GM18868 (cell line): ENCODE data around the gene VEGFA.
"Not testable (repeated sequence)": the region's sequence is repeated elsewhere in the genome, so short reads cannot be mapped to it uniquely, and the experiment has no call there.

Experiments
- ATAC-seq: cut with Tn5 transposase; IDR thresholded peaks from one replicate; pipeline ENCODE4 v1.9.1; 2021; ENCODE audit warnings: mild to moderate bottlenecking, moderate library complexity; ENCODE audit not compliant: unreplicated experiment

VEGFA gene

DNA sequence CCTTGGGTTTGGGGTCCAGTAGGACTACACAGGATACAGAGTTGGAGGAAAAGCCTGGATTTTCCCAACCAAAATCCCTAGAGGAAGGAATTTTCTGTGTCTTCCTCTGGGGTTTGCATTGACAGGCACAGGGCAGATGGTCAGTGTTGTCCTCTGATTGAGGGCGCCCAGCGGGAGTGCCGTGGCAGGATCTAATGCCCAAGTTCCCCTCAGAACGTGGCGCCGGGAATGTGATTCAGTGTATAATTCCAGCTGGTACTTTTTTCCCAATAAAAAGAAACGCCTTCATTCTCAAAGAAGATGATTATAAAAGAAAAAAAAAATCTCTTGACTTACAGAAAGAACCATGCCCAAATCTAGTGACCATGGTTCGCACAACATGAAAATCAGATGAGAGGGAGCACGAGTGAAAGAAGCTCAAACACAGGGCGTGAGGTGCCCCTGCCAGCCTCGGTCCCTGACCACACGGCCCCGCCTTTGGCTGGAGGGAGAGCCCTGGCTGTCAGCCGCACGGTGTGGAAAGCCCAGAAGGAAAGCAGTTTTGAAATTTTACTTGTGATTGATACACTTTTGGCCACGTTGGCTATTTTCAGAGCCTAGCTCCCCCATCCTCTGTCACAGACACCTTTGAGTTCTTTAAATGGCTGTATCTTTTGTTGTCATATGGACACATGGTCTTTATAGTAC, 31.6 kb downstream of the VEGFA start:
- no peak for ATAC-seq

DNA sequence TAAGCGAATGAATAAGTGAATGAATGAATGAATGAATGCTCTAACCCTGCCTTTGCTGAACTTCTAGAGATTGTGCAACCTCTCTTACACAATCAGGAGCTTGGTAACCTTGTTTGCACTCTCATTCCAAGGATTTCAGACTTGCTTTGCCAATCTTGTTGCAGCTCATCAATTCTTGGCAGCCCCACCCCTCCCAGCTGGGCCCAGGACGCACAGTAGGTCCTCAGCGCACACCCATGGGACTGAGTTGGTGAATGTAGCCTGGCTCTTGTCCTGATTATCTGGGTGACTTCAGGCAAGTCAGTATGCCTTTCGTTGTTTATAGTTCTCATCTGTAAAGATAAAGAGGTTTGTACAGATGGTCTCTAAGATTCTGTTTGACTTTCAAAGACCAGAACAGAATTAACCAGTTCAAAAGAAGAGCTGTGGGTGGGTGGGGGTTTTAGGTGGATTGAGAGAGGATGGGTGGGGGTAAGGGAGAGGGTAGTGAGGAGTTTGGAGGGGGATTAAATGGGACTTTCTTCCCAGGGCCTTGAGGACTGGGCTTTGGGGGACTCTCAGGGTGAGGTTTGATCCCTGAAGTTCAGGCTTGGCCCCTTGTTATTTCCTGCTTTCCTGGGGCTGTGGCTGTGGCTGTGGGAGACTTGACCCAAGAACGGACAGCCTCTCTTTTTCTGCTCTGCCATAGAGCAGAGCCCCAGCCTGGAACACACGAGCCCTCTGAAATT, 33.2 kb downstream of the VEGFA start:
- no peak for ATAC-seq

DNA sequence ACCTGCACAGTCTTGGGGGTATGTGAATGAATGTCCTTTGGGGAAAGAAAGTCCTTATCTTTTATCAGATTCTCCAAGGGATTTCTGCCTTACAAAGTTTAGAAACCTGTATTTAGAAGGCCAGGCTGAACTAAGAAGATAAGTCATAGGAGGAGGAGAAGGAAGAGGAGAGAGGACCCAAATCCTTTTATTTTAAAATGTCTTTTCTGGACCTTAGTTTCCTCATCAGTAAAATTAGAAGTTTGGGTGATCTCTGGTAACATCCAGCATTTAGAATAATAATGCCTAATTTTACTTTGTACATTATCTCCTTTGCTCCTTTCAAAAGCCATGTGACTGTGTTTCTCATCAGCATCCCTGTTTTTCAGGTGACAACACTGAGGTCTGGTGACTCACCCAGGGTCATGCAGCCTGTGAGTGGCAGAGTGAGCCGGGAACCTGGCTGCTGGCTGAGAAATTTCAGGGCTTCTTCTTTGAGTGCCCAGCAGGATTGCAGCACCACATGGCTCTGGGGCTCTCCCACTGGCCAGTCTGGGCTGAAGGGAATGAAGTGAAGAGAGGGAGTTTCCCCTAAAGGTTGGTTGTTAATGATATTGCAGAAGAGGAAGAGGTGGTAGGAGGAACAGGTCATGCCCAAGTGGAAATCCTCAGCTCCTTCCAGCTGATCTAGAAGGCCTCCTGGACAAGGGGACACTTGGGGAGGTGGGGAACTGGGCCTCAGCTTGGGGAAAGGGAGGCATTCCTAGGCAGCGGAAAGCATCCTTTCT, 34.0 kb downstream of the VEGFA start:
- no peak for ATAC-seq

DNA sequence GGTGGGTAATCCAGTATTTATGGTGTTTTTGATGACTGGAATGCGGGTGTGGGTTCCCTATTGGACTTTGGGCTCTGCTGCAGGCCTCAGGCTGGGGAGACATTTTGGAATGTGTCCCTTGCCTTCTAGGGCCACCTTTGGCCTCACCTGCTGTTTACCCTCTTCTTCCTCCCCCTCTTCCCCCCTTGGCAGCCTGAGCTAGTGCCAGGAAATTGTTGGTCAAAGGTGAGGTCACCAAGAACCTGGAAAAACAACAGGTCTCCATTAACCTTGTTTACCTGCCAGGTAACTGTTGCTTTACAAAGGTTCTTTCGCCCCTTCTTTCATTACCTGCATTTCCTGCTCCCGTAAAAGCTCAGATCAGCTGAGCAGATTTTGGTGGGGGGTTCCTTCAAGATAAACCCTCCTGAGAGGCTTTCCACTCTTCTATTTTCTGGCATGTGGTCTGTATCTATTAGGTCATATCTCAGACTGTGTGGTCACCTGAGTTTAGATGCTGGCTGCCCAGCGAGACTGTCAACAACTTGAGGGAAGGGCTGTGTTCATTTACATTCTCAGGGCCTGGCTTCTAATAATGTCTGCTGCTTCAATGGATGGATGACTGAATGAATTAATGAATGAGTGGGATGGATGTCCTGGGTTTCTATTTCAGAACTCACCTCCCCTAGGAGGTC, 34.7 kb downstream of the VEGFA start:
- no peak for ATAC-seq

DNA sequence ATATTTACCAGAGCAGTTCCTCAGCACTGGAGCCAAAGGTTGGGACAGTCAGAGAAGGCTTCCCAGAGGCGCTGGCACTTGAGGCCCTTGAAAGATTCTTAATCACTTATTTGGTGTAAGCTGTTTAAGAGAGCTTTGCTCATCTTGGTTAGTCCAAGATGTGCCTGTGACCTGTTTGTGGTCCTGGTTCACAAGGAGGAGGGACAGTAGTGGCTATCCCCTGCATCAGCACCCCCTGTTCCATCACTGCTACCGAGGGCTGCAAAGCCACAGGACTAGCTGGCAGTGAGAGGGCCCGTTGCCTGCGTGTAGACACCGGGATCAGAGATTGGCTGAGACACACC, 35.7 kb downstream of the VEGFA start:
- no peak for ATAC-seq

DNA sequence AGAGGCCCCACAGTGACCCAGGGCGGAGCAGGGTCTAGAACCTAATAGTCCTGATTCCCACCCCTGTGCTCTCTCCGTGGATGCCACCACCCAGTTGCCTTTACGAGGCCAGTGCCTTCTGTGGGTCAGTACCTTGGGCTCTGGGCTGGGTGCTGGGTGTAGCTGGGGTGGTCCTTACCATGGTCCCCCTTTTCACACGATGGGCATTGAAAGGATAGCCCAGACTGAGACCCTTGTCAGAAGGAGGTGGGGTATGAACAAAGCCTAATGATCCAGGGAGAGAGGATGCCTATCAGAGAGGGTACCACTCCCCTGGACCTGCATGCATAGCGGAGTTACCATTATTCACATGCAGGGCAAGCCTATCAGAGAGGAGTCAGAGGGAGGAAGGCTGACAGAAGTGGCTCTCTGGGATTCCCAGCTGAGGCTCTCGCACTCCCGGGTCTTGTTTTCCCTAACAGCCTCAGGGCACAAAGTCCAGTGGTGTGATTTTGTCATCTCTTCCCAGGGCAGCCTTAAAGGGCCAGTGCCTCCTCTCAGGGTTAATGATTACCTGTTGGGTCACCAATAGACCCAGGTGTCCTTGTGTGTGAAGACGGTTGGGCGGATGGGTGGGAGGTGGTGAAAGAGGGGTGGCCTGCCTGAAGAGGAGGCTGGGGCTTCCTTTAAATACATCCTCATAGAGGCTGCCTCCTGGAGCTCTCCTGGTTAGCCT, 36.2 kb downstream of the VEGFA start:
- ATAC-seq: no peak

DNA sequence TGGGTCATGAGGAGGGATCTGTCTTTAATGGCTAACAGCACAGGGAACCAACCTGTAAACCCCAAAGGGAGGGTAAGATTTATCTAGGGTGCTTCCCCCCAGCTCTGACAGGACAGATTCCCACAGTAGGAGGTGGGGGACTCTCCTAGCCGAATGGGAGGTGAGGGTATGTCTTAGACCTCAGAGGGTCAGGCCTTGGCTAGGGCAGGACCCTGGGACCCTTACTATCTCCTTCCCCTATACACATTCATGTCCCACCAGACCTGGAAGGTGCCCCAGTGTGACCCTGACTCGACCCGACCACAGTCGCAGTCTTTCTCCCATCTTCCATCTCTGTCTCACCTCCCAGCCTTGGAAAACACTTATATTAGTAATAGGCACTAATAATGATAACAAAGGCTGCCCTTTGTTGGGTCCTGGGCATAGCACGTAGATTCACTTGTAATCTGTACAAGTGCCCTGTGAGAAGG, 36.8 kb downstream of the VEGFA start:
- no peak for ATAC-seq

DNA sequence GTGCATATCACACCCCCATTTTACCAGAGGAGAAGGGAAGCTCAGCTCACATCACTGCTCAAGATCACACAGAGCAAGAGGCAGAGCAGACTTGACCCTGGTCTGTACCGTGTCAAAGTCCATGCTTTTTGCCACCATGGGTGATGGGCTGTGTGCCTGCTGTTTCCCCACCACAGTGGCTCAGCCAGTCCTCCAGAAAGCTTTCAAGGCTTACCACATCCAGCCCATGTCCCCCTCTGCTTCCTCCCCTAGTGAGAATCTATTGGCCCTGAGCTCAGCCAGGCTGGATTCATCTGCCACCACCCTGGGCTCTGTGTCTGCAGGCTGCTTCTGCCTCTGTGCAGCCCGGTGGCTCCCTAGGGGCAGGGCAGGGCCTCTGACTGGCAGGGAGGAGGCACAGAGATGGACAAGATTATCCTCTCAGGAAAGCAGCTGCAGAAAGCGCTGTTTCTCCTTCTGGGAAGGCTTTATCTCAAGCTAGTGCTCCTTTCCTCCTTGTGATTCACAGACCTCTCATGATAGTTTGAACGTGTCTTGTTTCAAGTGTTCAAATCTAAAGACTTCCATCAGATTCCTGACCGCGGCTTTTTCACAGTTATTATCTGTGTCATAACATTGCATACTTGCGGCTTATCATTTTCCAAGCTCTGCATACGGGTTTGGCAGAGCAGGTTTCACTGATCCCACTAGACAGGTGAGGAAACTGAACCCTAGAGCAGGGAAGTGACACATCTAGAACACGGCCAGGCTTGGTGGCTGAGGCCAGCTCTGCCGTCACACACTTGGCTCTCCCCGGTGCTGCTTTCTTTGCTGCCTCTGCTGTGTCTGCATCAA, 37.4 kb downstream of the VEGFA start:
- no peak for ATAC-seq

DNA sequence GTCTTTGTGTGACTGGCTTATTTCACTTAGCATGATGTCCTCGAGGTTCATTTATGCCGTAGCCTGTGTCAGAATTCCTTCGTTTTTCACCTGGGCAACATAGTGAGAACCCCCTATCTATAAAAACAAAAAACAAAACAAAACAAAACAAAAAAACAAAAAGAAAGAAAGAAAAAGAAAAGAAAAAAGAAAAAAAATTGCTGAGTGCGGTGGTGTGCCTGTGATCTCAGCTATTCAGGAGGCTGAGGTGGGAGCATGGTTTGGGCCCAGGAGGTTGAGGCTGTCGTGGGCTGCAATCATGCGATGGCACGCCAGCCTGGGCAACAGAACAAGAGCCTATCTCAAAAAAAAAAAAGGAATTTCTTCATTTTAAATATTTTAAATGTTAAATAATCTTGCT, 38.4 kb downstream of the VEGFA start:
- ATAC-seq: no peak

DNA sequence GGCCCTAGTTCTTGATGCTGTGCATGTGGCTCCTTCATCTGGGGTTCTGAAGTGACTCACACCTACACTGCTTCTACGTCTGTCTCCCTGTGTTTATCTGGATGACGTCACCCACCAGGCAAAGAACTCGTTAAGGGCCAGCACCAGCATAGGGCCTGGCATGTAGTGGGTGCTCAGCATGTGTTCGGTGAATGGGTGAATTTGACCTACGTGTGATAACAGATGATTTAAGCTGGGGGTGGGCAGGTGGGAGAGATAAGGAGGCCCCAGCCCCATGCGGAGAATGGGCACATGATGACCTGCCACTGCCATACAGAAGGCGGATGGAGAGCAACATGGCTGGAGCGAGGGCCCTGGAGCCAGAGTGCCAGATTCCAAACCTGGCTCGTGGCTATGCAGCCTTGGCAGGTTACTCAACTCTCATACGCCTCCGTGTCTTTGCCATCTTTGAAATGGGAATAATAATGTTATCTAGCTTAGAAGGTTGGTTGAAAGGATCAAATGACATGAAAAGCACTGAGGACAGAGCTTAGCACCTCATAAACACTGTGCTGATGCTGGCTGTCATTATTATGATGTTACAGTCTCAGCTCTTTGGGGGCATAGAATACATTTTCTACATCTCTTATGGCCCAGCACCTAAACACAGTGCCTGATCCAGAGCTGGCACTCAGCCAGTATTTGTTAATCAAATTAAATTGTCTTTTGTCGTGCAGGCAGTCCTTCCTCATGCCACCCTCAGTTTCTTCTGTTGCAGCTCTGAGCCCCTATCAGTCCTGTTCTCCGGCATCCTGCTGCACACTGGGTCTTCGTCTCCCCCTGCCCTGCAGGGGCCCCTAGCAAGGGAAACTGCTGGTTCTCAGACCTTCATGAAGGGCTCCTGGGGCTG, 39.6 kb downstream of the VEGFA start:
- ATAC-seq: no peak

DNA sequence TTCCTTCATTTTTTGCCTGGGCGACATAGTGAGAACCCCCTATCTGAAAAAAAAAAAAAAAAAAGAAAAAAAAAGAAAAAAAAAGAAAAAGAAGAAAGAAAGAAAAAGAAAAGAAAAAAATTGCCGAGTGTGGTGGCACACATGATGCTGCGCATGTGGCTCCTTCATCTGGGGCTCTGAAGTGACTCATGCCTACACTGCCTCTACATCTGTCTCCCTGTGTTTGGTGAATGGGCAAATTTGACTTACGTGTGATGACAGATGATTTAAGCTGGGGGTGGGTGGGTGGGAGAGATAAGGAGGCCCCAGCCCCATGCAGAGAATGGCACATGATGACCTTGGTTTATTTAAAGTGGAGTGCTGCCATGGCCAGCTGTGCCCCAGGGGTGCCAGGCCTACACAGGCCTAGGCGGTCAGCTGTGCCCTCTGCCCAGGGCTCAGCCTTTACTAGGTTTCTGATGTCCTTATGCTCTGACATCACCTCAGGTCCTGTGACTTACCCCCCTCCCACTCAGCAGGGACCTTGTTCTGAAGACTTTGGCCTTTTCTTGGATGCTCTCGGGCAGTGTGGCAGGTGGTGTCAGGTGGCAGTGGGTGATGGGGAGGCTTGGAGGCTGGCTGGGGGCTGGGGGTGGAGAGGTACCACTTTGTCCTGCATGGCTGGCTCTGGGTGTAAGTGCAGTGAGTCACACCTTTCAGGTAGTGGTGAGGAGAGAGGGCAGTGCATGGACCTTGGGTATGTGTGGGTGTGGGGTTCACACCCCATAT, 41.1 kb downstream of the VEGFA start:
- ATAC-seq: no peak

DNA sequence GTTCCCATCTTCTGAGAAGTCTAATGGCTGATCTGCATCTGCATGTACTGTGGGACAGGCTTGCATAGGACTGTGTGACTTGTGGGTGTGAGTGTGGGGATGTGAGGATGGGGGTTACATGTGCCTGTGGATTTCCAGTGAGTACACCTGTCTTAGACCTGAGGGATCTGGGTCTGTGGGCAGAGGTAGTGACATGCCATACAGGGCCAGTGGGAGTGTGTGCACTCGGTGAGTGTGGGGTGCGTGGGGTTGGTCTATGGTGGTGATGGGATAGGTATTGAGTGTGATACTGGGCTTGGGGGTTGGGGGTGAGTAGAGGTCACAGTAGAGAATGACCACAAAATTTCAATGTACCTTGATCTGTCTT, 41.7 kb downstream of the VEGFA start:
- ATAC-seq: no peak

DNA sequence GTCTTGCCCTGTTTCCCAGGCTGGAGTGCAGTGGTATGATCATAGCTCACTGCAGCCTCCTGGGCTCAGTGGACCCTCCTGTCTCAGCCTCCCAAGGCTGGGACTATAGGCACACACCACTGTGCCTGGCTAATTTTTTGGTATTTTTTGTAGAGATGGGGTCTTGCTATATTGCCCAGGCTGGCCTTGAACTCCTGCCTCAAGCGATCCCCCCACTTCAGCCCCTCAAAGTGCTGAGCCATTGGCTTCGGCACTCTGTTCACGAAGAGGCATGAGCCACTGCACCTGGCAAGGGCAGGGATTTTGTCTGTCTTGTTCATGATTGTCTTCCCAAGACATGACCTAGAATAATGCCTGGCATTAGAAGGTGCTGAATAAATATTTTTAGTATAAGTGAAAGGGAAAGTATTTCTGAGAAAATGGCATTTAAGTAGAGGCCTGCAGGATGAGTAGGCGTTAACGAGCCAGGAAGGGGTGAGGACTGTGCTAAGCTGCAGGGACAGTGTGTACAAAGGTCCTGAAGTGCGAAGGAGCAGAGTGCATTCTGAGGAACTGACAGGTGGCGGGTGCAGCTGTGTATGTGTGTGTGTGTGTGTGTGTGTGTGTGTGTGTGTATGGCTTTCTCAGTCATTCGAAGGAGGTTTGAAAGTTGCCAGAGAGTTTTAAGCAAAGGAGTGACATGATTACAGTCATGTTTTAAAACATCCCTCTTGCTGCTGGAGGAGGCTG, 43.0 kb downstream of the VEGFA start:
- no peak for ATAC-seq

DNA sequence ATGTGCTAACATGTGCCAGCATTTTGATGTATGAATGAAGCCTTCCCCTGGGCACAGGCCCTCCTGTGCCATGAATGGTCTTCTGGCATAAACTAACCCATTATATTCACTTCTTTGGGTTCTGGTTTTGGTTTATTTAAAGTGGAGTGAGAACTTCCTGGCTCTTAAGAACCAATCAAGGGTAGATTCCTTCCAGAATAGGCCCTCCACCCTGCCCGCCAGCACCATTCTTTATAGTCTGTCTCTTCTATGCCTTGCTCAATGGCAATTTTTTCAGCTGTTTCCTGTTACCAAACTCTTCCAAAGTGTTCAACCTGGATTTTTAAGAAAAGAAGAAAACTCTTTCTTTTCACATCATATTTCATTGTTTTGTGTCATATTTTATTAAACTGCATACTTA, 44.1 kb downstream of the VEGFA start:
- no peak for ATAC-seq

DNA sequence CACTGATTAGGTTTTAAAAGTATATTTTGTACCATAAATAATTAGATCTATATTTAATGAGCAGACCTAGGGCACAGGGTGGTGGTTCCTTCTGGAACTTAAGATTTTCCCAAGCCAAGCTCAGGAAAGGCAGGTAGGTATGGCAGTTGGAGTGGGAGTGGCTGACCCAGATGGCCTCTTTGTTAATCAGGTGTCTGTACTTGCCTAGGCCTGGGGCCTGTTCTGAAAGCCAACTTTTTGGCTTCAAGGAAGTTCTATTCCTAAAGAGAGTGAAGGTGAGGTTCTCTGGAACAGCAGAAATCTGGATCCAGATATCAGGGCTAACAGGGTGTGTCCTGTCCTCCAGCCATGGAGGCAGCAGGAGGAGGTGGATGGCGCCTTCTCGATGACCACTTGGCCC, 44.9 kb downstream of the VEGFA start:
- ATAC-seq: no peak

DNA sequence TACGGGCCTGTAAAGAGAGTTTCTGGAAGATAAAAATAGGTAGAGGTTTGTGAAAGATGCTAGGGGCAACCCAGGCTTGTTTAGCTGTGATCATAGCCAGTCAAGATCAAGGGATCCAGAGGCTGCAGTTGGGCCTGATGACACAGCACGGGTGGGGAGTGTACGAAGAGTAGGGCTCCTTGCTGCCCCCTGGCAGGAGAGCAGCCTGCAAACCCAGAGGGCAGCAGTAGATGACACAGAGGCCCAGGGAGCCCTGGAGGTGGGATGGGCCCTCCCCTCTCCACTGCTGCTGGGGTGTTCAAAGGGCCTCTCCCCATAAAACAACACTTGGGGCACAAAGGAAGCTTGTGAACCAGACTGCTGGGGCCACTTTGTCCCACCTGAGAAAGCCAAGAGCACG, 47.2 kb downstream of the VEGFA start:
- peak; percentile 60 for ATAC-seq

DNA sequence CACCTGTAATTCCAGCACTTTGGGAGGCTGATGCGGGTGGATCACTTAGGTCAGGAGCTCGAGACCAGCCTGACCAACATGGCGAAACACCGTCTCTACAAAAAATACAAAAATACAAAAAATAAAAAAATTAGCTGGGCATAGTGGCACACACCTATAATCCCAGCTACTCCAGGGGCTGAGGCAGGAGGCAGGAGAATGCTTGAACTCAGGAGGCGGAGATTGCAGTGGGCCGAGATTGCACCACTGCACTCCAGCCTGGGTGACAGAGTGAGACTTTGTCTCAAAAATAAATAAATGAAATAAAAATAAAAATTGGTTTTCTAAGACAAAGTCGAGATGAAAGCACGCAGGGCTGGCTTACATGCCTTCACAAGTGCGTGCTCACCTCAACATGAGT, 49.0 kb downstream of the VEGFA start:
- ATAC-seq: not testable (repeated sequence)

DNA sequence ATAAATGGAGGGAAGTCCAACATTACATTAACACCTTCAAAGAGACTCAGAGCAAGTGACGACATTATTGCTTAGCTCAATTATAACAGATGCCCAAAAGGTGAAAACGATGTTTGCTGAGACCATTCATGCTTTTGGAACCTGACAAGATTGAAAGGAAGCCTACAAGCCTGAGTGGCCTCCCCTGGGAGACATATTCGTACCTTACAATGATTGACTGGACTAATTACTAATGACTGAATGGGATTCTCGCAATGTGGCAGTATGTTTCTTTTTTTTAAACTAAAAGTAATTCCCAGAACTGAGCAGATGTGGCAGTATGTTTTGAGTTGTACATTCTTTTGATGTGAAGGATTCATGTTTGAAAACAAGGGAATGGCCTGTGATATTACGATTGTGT, 49.9 kb downstream of the VEGFA start:
- no peak for ATAC-seq
